Smooth muscle cell (in vitro differentiated cells): Measurements from ENCODE around the gene GPR153. TPM values are rescaled to one million over a fixed set of nuclear protein-coding genes. Genes with fewer than 3 reads are reported as not detected.

Experiments
- DNase-seq: peaks from one replicate; lab custom pipeline; 2025; ENCODE audit not compliant: unreplicated experiment; lab: John Stamatoyannopoulos, UW
- H2AFZ ChIP-seq: fragments of 200-600 bp; sonication (generic); 2 replicates; pipeline ENCODE4 v1.6.0; 2016; ENCODE audit warnings: antibody characterized with exemption, low read depth, mild to moderate bottlenecking
- H3F3A ChIP-seq: fragments of 200-600 bp; sonication (generic); 2 replicates; pipeline ENCODE4 v1.6.0; 2017; ENCODE audit warnings: antibody characterized with exemption, low read depth
- H3K27ac ChIP-seq: fragments of 200-600 bp; sonication (generic); 2 replicates; pipeline ENCODE4 v1.5.1; 2016; ENCODE audit warnings: low read depth, mild to moderate bottlenecking
- H3K27me3 ChIP-seq: fragments of 200-600 bp; sonication (generic); 2 replicates; pipeline ENCODE4 v1.6.1; 2016; ENCODE audit warnings: low read depth, mild to moderate bottlenecking
- H3K36me3 ChIP-seq: fragments of 200-600 bp; sonication (generic); 2 replicates; pipeline ENCODE4 v1.5.1; 2016; ENCODE audit warnings: low read depth
- H3K4me1 ChIP-seq: fragments of 200-600 bp; sonication (generic); 2 replicates; pipeline ENCODE4 v1.5.1; 2016; ENCODE audit warnings: low read depth
- H3K4me2 ChIP-seq: fragments of 200-600 bp; sonication (generic); 2 replicates; pipeline ENCODE4 v1.6.0; 2016; ENCODE audit warnings: mild to moderate bottlenecking
- H3K4me3 ChIP-seq: fragments of 200-600 bp; sonication (generic); 2 replicates; pipeline ENCODE4 v1.5.1; 2016; ENCODE audit warnings: mild to moderate bottlenecking
- H3K79me2 ChIP-seq: fragments of 200-600 bp; sonication (generic); 2 replicates; pipeline ENCODE4 v1.6.0; 2016; ENCODE audit warnings: low read depth, mild to moderate bottlenecking
- H3K9ac ChIP-seq: fragments of 200-600 bp; sonication (generic); 2 replicates; pipeline ENCODE4 v1.6.0; 2016; ENCODE audit warnings: low read depth
- H3K9me3 ChIP-seq: fragments of 200-600 bp; sonication (generic); replicated peaks from 2 replicates; pipeline ENCODE4 v1.5.1; 2016; ENCODE audit warnings: low read depth
- H4K20me1 ChIP-seq: fragments of 200-600 bp; sonication (generic); 2 replicates; pipeline ENCODE4 v1.6.0; 2016; ENCODE audit warnings: low read depth
- CTCF ChIP-seq: fragments of 200-600 bp; sonication (generic); IDR thresholded peaks from 2 replicates; pipeline ENCODE4 v1.5.1; 2017; ENCODE audit warnings: borderline replicate concordance, mild to moderate bottlenecking, antibody characterized with exemption; ENCODE audit not compliant: insufficient read depth, poor library complexity, severe bottlenecking
- WGBS: methylation state at CpG from one replicate; pipeline ENCODE4 v1.1.7; 2016; ENCODE audit warnings: low lambda C conversion rate; 5-methylcytosine and 5-hydroxymethylcytosine counted together
- polyA plus RNA-seq: library from polyadenylated mRNA; unstranded; fragments of >200 nt; fragmentation: Nextera tagmentation; extraction: Ambion mirVana; gene quantifications from 2 replicates; pipeline ENCODE4 v1.2.1, GENCODE V29; 2016
- total RNA-seq: library from RNA; depleted of rRNA; stranded (reverse); fragments of >200 nt; gene quantifications from 2 replicates; pipeline ENCODE4 v1.2.3, GENCODE V29; 2014

The GPR153 gene
- total and polyA plus RNA-seq, 2 experiments from 2014 or later, result 8.2 to 15.8 TPM

- Histone ChIP-seq H3K27ac (no peak overlapping the region), H3K9me3 (no peaks in the 10 kb centered on the region), H3K4me3 (no peak overlapping the region), H3K4me2 (no peak overlapping the region), H3K27me3 (peaks cover 70% of the 10 kb centered on the region), H3K4me1 (peaks cover 23% of the 10 kb centered on the region), H3K36me3 (no peaks in the 10 kb centered on the region), H3K9ac (no peak overlapping the region), H3F3A (no peaks in the 10 kb centered on the region), H3K79me2 (peaks cover 2% of the 10 kb centered on the region), H2AFZ (no peak overlapping the region), H4K20me1 (no peaks in the 10 kb centered on the region)
- TF ChIP-seq CTCF, result no peak
- no peak for DNase-seq
- WGBS, result 34% methylated on average over 17 of the region's 17 CpGs
These were observed 20.7 kb downstream of the GPR153 start for GRCh38 chr1:6239950-6240768.

- Histone ChIP-seq H3K36me3 (no peaks in the 10 kb centered on the region), H2AFZ (no peak overlapping the region), H3K4me2 (no peak overlapping the region), H3K4me1 (peaks cover 27% of the 10 kb centered on the region), H4K20me1 (peaks cover 6% of the 10 kb centered on the region), H3K27me3 (peaks cover 61% of the 10 kb centered on the region), H3K27ac (no peak overlapping the region), H3K9ac (no peak overlapping the region), H3K79me2 (peaks cover 9% of the 10 kb centered on the region), H3F3A (no peaks in the 10 kb centered on the region), H3K4me3 (no peak overlapping the region), H3K9me3 (no peaks in the 10 kb centered on the region)
- TF ChIP-seq CTCF, result no peak
- 29% methylated on average over 7 of the region's 7 CpGs for WGBS
- DNase-seq, result no peak
These were observed 21.6 kb downstream of the GPR153 start for GRCh38 chr1:6239213-6239752.

GRCh38 chr1:6237093-6237492 lies 23.8 kb downstream of the GPR153 start:
- Histone ChIP-seq H3K79me2 (peaks cover 14% of the 10 kb centered on the region), H3K9ac (no peak overlapping the region), H4K20me1 (peaks cover 16% of the 10 kb centered on the region), H3K4me3 (no peak overlapping the region), H3K36me3 (no peaks in the 10 kb centered on the region), H3K4me1 (peaks cover 27% of the 10 kb centered on the region), H3K9me3 (no peaks in the 10 kb centered on the region), H3K27me3 (peaks cover 39% of the 10 kb centered on the region), H3K27ac (no peak overlapping the region), H2AFZ (no peak overlapping the region), H3F3A (no peaks in the 10 kb centered on the region), H3K4me2 (no peak overlapping the region)
- 99% methylated on average over 4 of the region's 4 CpGs for WGBS
- DNase-seq, result no peak
- no peak for TF ChIP-seq CTCF
